ENCODE measurements around the gene MUC12.

DNA sequence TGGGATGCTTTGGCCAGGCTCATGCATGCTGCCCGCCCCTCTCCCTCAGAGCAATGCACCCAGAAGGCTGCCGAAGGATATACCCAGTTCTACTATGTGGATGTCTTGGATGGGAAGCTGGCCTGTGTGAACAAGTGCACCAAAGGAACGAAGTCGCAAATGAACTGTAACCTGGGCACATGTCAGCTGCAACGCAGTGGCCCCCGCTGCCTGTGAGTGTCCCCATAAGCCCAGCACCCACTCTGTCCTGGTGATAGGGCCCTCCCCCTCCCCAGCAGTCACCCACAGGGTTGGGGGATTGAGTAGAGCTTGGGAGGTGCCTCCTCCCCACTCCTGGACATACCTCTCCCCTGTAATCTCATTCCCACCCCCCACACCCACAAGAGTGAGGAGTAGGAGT lies 43.6 kb downstream of the MUC12 start:
- TF ChIP-seq, protein P1, sequence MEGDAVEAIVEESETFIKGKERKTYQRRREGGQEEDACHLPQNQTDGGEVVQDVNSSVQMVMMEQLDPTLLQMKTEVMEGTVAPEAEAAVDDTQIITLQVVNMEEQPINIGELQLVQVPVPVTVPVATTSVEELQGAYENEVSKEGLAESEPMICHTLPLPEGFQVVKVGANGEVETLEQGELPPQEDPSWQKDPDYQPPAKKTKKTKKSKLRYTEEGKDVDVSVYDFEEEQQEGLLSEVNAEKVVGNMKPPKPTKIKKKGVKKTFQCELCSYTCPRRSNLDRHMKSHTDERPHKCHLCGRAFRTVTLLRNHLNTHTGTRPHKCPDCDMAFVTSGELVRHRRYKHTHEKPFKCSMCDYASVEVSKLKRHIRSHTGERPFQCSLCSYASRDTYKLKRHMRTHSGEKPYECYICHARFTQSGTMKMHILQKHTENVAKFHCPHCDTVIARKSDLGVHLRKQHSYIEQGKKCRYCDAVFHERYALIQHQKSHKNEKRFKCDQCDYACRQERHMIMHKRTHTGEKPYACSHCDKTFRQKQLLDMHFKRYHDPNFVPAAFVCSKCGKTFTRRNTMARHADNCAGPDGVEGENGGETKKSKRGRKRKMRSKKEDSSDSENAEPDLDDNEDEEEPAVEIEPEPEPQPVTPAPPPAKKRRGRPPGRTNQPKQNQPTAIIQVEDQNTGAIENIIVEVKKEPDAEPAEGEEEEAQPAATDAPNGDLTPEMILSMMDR (IDR thresholded peaks at IDR 0.05 in 2 of 3, conservative IDR thresholded peaks at IDR 0.05 in 1 of 3; ENCODE audit: borderline replicate concordance in 1 of 3, insufficient read depth in 1 of 3, low read depth in 2 of 3, low read length in 2 of 3) = no peak
- TF ChIP-seq JUND (IDR thresholded peaks at IDR 0.05) (no peak), POLR2A (IDR thresholded peaks at IDR 0.05; ENCODE audit: borderline replicate concordance, extremely low read depth, insufficient read depth, insufficient read length) (no peak), CEBPB (IDR thresholded peaks at IDR 0.05; ENCODE audit: low read depth) (no peak), ZFX (IDR thresholded peaks at IDR 0.05) (no peak), EZH2phosphoT487 (IDR thresholded peaks at IDR 0.05; ENCODE audit: borderline replicate concordance) (no peak), FOSL1 (IDR thresholded peaks at IDR 0.05; ENCODE audit: low read depth) (no peak), YY1 (IDR thresholded peaks at IDR 0.05; ENCODE audit: extremely low read depth, insufficient replicate concordance, low read depth, low read length) (no peak), SIN3A (IDR thresholded peaks at IDR 0.05; ENCODE audit: low read depth) (no peak)
- TF ChIP-seq, protein P2, sequence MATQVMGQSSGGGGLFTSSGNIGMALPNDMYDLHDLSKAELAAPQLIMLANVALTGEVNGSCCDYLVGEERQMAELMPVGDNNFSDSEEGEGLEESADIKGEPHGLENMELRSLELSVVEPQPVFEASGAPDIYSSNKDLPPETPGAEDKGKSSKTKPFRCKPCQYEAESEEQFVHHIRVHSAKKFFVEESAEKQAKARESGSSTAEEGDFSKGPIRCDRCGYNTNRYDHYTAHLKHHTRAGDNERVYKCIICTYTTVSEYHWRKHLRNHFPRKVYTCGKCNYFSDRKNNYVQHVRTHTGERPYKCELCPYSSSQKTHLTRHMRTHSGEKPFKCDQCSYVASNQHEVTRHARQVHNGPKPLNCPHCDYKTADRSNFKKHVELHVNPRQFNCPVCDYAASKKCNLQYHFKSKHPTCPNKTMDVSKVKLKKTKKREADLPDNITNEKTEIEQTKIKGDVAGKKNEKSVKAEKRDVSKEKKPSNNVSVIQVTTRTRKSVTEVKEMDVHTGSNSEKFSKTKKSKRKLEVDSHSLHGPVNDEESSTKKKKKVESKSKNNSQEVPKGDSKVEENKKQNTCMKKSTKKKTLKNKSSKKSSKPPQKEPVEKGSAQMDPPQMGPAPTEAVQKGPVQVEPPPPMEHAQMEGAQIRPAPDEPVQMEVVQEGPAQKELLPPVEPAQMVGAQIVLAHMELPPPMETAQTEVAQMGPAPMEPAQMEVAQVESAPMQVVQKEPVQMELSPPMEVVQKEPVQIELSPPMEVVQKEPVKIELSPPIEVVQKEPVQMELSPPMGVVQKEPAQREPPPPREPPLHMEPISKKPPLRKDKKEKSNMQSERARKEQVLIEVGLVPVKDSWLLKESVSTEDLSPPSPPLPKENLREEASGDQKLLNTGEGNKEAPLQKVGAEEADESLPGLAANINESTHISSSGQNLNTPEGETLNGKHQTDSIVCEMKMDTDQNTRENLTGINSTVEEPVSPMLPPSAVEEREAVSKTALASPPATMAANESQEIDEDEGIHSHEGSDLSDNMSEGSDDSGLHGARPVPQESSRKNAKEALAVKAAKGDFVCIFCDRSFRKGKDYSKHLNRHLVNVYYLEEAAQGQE (IDR thresholded peaks at IDR 0.05; ENCODE audit: low read depth) = no peak
- TF ChIP-seq, protein P3, sequence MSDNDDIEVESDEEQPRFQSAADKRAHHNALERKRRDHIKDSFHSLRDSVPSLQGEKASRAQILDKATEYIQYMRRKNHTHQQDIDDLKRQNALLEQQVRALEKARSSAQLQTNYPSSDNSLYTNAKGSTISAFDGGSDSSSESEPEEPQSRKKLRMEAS (IDR thresholded peaks at IDR 0.05) = no peak

Measured in HCT116 (cell line).